Measurements from ENCODE around the gene TAC3.
"Not testable (repeated sequence)": the region's sequence is repeated elsewhere in the genome, so short reads cannot be mapped to it uniquely, and the experiment has no call there.

TAC3 gene

DNA sequence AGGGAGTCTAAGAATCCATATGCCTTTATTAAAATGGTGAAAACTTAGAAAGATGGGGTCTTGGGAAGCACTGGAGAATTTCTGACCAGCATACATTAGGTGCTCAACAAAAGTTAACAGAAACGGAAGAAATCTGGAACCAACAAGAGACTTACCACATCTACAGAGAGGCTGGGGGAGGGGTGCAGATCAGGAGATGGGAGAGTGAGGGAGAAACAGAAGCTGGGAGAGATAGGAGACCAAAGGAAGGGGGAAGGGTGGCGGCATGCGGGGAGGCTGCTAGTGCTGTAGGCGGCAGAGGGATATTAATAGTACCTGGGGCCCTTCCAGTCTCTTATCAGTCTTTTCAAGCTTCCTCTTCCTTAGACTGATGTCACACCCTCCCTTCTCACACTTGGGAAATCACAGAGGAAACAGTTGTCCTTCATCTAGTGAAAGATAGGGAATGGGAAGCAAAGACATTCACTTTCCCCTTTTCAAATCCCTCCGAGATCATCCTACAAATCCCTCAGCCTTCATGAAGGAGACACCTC, 28.1 kb downstream of the TAC3 start:
- Histone ChIP-seq H3K4me3 (ENCODE audit: low read length) (no peak overlapping the region), H3K27me3 (ENCODE audit: control insufficient read depth, low read length) (peaks cover 16% of the 10 kb centered on the region), H3K4me2 (ENCODE audit: low read length) (no peak overlapping the region), H3K79me2 (ENCODE audit: control insufficient read depth, low read length) (no peaks in the 10 kb centered on the region), H4K20me1 (ENCODE audit: control insufficient read depth, insufficient read depth, low read depth, low read length) (no peaks in the 10 kb centered on the region), H3K9me3 (ENCODE audit: control insufficient read depth, insufficient read depth, low read length) (no peaks in the 10 kb centered on the region), H3K4me1 (ENCODE audit: control insufficient read depth, low read length) (peaks cover 14% of the 10 kb centered on the region), H3K27ac (ENCODE audit: low read depth, low read length) (no peak overlapping the region), H3K36me3 (ENCODE audit: control insufficient read depth, low read length) (no peaks in the 10 kb centered on the region), H3K9me2 (replicated peaks; ENCODE audit: control insufficient read depth, low read length) (no peaks in the 10 kb centered on the region), H3F3A (ENCODE audit: control insufficient read depth, insufficient read depth) (no peaks in the 10 kb centered on the region)
- TF ChIP-seq CTCF (IDR thresholded peaks at IDR 0.05; ENCODE audit: low read depth, low read length, poor library complexity, severe bottlenecking), result no peak
- no peak for TF ChIP-seq EZH2phosphoT487 (IDR thresholded peaks at IDR 0.05; ENCODE audit: borderline replicate concordance, low read length)

GRCh38 chr12:56987551-56988053, 28.7 kb downstream of the TAC3 start:
- Histone ChIP-seq H3K4me2 (ENCODE audit: low read length) (no peak overlapping the region), H3K79me2 (ENCODE audit: control insufficient read depth, low read length) (no peaks in the 10 kb centered on the region), H3F3A (ENCODE audit: control insufficient read depth, insufficient read depth) (no peaks in the 10 kb centered on the region), H4K20me1 (ENCODE audit: control insufficient read depth, insufficient read depth, low read depth, low read length) (no peaks in the 10 kb centered on the region), H3K9me3 (ENCODE audit: control insufficient read depth, insufficient read depth, low read length) (no peaks in the 10 kb centered on the region), H3K27me3 (ENCODE audit: control insufficient read depth, low read length) (peaks cover 16% of the 10 kb centered on the region), H3K9me2 (replicated peaks; ENCODE audit: control insufficient read depth, low read length) (no peaks in the 10 kb centered on the region), H3K27ac (ENCODE audit: low read depth, low read length) (no peak overlapping the region), H3K4me3 (ENCODE audit: low read length) (no peak overlapping the region), H3K4me1 (ENCODE audit: control insufficient read depth, low read length) (peaks cover 14% of the 10 kb centered on the region), H3K36me3 (ENCODE audit: control insufficient read depth, low read length) (no peaks in the 10 kb centered on the region)
- TF ChIP-seq EZH2phosphoT487 (IDR thresholded peaks at IDR 0.05; ENCODE audit: borderline replicate concordance, low read length), result no peak
- TF ChIP-seq CTCF (IDR thresholded peaks at IDR 0.05; ENCODE audit: low read depth, low read length, poor library complexity, severe bottlenecking), result peak; percentile 96

DNA sequence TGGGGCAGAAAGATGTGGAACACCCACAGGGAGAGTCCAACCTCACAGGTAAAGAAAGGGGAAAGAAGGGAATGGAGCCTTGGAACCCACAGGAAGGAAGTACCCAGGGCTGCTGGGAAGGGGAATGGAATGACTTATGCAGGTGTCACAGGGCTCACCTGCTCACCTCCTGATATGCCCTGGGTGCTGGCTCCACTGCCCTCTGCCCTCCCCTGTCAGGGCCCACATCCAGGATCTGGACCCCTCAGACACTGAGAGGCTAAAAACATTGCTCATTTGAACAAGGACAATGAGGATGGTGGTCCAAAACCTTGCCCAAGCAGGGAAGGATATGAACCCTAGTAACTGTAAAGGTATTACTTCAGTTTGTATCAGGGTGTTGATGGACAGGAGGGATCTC, 29.3 kb downstream of the TAC3 start:
- Histone ChIP-seq H3K27me3 (ENCODE audit: control insufficient read depth, low read length) (peaks cover 16% of the 10 kb centered on the region), H3K4me2 (ENCODE audit: low read length) (no peak overlapping the region), H3K4me1 (ENCODE audit: control insufficient read depth, low read length) (peaks cover 14% of the 10 kb centered on the region), H3K9me3 (ENCODE audit: control insufficient read depth, insufficient read depth, low read length) (no peaks in the 10 kb centered on the region), H4K20me1 (ENCODE audit: control insufficient read depth, insufficient read depth, low read depth, low read length) (no peaks in the 10 kb centered on the region), H3F3A (ENCODE audit: control insufficient read depth, insufficient read depth) (no peaks in the 10 kb centered on the region), H3K27ac (ENCODE audit: low read depth, low read length) (no peak overlapping the region), H3K79me2 (ENCODE audit: control insufficient read depth, low read length) (no peaks in the 10 kb centered on the region), H3K36me3 (ENCODE audit: control insufficient read depth, low read length) (no peaks in the 10 kb centered on the region), H3K4me3 (ENCODE audit: low read length) (no peak overlapping the region), H3K9me2 (replicated peaks; ENCODE audit: control insufficient read depth, low read length) (no peaks in the 10 kb centered on the region)
- TF ChIP-seq CTCF (IDR thresholded peaks at IDR 0.05; ENCODE audit: low read depth, low read length, poor library complexity, severe bottlenecking) (no peak), EZH2phosphoT487 (IDR thresholded peaks at IDR 0.05; ENCODE audit: borderline replicate concordance, low read length) (no peak)

DNA sequence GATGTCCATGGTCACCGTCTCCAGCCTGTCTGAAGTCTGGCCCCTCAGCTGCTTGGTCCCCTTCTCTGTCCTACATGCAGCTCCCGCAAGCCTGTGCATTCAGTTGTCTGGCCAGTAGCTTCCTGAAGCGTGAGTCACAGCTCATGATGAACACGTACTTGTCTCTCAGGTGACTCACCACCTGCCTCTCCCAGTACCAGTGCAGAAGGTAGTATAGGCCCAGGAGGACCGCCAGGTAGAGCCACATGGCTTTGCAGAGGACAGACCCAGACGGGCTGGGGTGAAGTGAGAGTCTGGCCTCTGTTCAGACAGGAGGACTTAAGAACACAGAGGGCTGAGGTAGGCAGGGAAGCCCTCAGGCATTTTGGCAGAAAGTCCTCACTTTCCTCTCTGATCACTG, 30.6 kb downstream of the TAC3 start:
- Histone ChIP-seq H3K4me1 (ENCODE audit: control insufficient read depth, low read length) (peaks cover 10% of the 10 kb centered on the region), H3K27me3 (ENCODE audit: control insufficient read depth, low read length) (peaks cover 16% of the 10 kb centered on the region)
- not testable (repeated sequence) for H3F3A ChIP-seq (ENCODE audit: control insufficient read depth, insufficient read depth); H3K27ac ChIP-seq (ENCODE audit: low read depth, low read length); H3K9me2 ChIP-seq (replicated peaks; ENCODE audit: control insufficient read depth, low read length); H4K20me1 ChIP-seq (ENCODE audit: control insufficient read depth, insufficient read depth, low read depth, low read length); H3K36me3 ChIP-seq (ENCODE audit: control insufficient read depth, low read length); H3K4me3 ChIP-seq (ENCODE audit: low read length); H3K4me2 ChIP-seq (ENCODE audit: low read length); H3K79me2 ChIP-seq (ENCODE audit: control insufficient read depth, low read length); H3K9me3 ChIP-seq (ENCODE audit: control insufficient read depth, insufficient read depth, low read length)

All from DOHH2 (cell line).